IMR-90 (cell line): ENCODE data around the gene CELA2A.
"Not testable (repeated sequence)": the region's sequence is repeated elsewhere in the genome, so short reads cannot be mapped to it uniquely, and the experiment has no call there.

ENCODE experiments used
- BHLHE40 ChIP-seq: fragments of 150-350 bp; IDR thresholded peaks from 2 replicates; pipeline ENCODE4 v1.6.1; 2016; ENCODE audit warnings: mild to moderate bottlenecking, low read depth, low read length
- CEBPB ChIP-seq: IDR thresholded peaks from 2 replicates; pipeline ENCODE4 v1.6.1; 2012; ENCODE audit warnings: low read depth, low read length, improper control_type of control experiment
- CHD1 ChIP-seq: IDR thresholded peaks from 2 replicates; pipeline ENCODE4 v1.6.1; 2012; ENCODE audit warnings: low read depth, low read length, improper control_type of control experiment
- ELK1 ChIP-seq: fragments of 150-350 bp; IDR thresholded peaks from 2 replicates; pipeline ENCODE4 v1.6.1; 2016; ENCODE audit warnings: low read depth, mild to moderate bottlenecking, low read length, moderate library complexity, borderline replicate concordance
- FOS ChIP-seq: fragments of 150-350 bp; IDR thresholded peaks from 2 replicates; pipeline ENCODE4 v1.6.1; 2016; ENCODE audit warnings: low read depth, low read length
- MAZ ChIP-seq: IDR thresholded peaks from 2 replicates; pipeline ENCODE4 v1.6.1; 2012; ENCODE audit warnings: low read depth, mild to moderate bottlenecking, low read length, improper control_type of control experiment, moderate library complexity, borderline replicate concordance
- MXI1 ChIP-seq: IDR thresholded peaks from 2 replicates; pipeline ENCODE4 v1.6.1; 2012; ENCODE audit warnings: low read depth, mild to moderate bottlenecking, low read length, moderate library complexity, borderline replicate concordance
- NFE2L2 ChIP-seq: fragments of 150-350 bp; IDR thresholded peaks from 2 replicates; pipeline ENCODE4 v1.6.1; 2016; ENCODE audit warnings: low read depth, mild to moderate bottlenecking, low read length
- POLR2A ChIP-seq: IDR thresholded peaks from 2 replicates; pipeline ENCODE4 v1.6.1; 2012; ENCODE audit warnings: mild to moderate bottlenecking, low read depth, low read length
- RAD21 ChIP-seq: IDR thresholded peaks from 2 replicates; pipeline ENCODE4 v1.6.1; 2012; ENCODE audit warnings: low read length, improper control_type of control experiment
- RCOR1 ChIP-seq: IDR thresholded peaks from 2 replicates; pipeline ENCODE4 v1.6.1; 2012; ENCODE audit warnings: mild to moderate bottlenecking, low read length, improper control_type of control experiment; ENCODE audit not compliant: insufficient replicate concordance
- RFX5 ChIP-seq: IDR thresholded peaks from 2 replicates; pipeline ENCODE4 v1.8.0; 2012; ENCODE audit warnings: low read depth, mild to moderate bottlenecking, low read length, moderate library complexity
- TF ChIP-seq, protein P1 (sequence below): conservative IDR thresholded peaks from 2 replicates; pipeline ENCODE4 v1.5.1; 2012; ENCODE audit warnings: mild to moderate bottlenecking, low read depth, low read length, improper control_type of control experiment

DNA sequence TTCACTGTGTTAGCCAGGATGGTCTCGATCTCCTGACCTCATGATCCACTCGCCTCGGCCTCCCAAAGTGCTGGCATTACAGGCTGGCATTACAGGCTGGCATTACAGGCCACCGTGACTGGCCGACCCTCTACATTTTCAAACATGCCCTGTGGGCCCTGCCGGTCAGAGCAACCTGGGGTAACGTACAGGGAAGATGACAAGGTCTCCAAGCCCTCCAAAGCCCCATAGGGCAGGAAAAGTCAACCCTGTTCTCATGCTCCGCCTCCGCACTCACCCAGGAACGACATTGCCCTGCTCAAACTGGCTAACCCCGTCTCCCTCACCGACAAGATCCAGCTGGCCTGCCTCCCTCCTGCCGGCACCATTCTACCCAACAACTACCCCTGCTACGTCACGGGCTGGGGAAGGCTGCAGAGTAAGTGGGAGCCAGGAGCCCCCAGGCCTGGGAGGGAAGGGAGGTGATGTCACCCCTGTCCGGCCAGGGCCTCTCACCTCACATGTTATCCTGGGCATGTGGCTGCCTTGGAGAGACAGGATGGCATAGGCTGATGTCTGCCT, 26.5 kb downstream of the CELA2A start:
- TF ChIP-seq, protein P1, sequence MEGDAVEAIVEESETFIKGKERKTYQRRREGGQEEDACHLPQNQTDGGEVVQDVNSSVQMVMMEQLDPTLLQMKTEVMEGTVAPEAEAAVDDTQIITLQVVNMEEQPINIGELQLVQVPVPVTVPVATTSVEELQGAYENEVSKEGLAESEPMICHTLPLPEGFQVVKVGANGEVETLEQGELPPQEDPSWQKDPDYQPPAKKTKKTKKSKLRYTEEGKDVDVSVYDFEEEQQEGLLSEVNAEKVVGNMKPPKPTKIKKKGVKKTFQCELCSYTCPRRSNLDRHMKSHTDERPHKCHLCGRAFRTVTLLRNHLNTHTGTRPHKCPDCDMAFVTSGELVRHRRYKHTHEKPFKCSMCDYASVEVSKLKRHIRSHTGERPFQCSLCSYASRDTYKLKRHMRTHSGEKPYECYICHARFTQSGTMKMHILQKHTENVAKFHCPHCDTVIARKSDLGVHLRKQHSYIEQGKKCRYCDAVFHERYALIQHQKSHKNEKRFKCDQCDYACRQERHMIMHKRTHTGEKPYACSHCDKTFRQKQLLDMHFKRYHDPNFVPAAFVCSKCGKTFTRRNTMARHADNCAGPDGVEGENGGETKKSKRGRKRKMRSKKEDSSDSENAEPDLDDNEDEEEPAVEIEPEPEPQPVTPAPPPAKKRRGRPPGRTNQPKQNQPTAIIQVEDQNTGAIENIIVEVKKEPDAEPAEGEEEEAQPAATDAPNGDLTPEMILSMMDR = not testable (repeated sequence)
- TF ChIP-seq MXI1, RFX5, ELK1, RAD21, BHLHE40, FOS, NFE2L2, CEBPB, RCOR1, POLR2A, MAZ, CHD1: not testable (repeated sequence)
